IPS-15b (cell line): ENCODE measurements around the gene MAP3K5.

Experiments used
- H3K27me3 ChIP-seq: one replicate; pipeline ENCODE4 v1.6.1; 2013; ENCODE audit warnings: low read length; ENCODE audit not compliant: control insufficient read depth, insufficient read depth
- H3K36me3 ChIP-seq: one replicate; pipeline ENCODE4 v1.6.1; 2013; ENCODE audit warnings: low read length; ENCODE audit not compliant: control insufficient read depth, insufficient read depth
- H3K4me1 ChIP-seq: one replicate; pipeline ENCODE4 v1.6.1; 2013; ENCODE audit warnings: mild to moderate bottlenecking, low read length; ENCODE audit not compliant: control insufficient read depth, insufficient read depth
- H3K4me3 ChIP-seq: one replicate; pipeline ENCODE4 v1.5.1; 2013; ENCODE audit warnings: low read depth, low read length
- H3K9ac ChIP-seq: one replicate; pipeline ENCODE4 v1.6.1; 2013; ENCODE audit warnings: low read depth, mild to moderate bottlenecking, low read length
- H3K9me3 ChIP-seq: one replicate; pipeline ENCODE4 v1.6.1; 2013; ENCODE audit warnings: mild to moderate bottlenecking, low read length; ENCODE audit not compliant: control insufficient read depth, insufficient read depth

The MAP3K5 gene

GRCh38 chr6:136546331-136546730, 245.9 kb downstream of the MAP3K5 start:
- Histone ChIP-seq H3K36me3 (no peaks in the 10 kb centered on the region), H3K4me1 (peaks cover 26% of the 10 kb centered on the region), H3K27me3 (peaks cover 3% of the 10 kb centered on the region), H3K9ac (no peak overlapping the region), H3K4me3 (no peak overlapping the region), H3K9me3 (no peaks in the 10 kb centered on the region)

- no peak overlapping the region for H3K9ac ChIP-seq
- no peaks in the 10 kb centered on the region for H3K36me3 ChIP-seq
- no peaks in the 10 kb centered on the region for H3K9me3 ChIP-seq
- H3K4me3 ChIP-seq, result no peak overlapping the region
- H3K4me1 ChIP-seq, result peaks cover 30% of the 10 kb centered on the region
- H3K27me3 ChIP-seq, result no peaks in the 10 kb centered on the region
Measured at GRCh38 chr6:136544326-136544725, 248.0 kb downstream of the MAP3K5 start.

- Histone ChIP-seq H3K4me1 (peaks cover 29% of the 10 kb centered on the region), H3K27me3 (no peaks in the 10 kb centered on the region), H3K9me3 (no peaks in the 10 kb centered on the region), H3K36me3 (no peaks in the 10 kb centered on the region), H3K4me3 (no peak overlapping the region), H3K9ac (no peak overlapping the region)
Measured at GRCh38 chr6:136541395-136541794, 250.9 kb downstream of the MAP3K5 start.

GRCh38 chr6:136539967-136540652, 252.2 kb downstream of the MAP3K5 start:
- Histone ChIP-seq H3K9me3 (no peaks in the 10 kb centered on the region), H3K4me3 (no peak overlapping the region), H3K4me1 (peaks cover 30% of the 10 kb centered on the region), H3K27me3 (no peaks in the 10 kb centered on the region), H3K36me3 (no peaks in the 10 kb centered on the region), H3K9ac (no peak overlapping the region)

- Histone ChIP-seq H3K9ac (no peak overlapping the region), H3K36me3 (no peaks in the 10 kb centered on the region), H3K9me3 (no peaks in the 10 kb centered on the region), H3K27me3 (no peaks in the 10 kb centered on the region), H3K4me1 (peaks cover 24% of the 10 kb centered on the region), H3K4me3 (no peak overlapping the region)
Measured at GRCh38 chr6:136538836-136539235, 253.4 kb downstream of the MAP3K5 start.

GRCh38 chr6:136535880-136536650, 256.2 kb downstream of the MAP3K5 start:
- Histone ChIP-seq H3K9me3 (no peaks in the 10 kb centered on the region), H3K4me3 (no peak overlapping the region), H3K36me3 (no peaks in the 10 kb centered on the region), H3K27me3 (no peaks in the 10 kb centered on the region), H3K9ac (no peak overlapping the region), H3K4me1 (peaks cover 30% of the 10 kb centered on the region)

GRCh38 chr6:136535017-136535765, 257.1 kb downstream of the MAP3K5 start:
- Histone ChIP-seq H3K4me1 (peaks cover 33% of the 10 kb centered on the region), H3K36me3 (no peaks in the 10 kb centered on the region), H3K27me3 (no peaks in the 10 kb centered on the region), H3K9me3 (no peaks in the 10 kb centered on the region), H3K9ac (no peak overlapping the region), H3K4me3 (no peak overlapping the region)

- Histone ChIP-seq H3K36me3 (no peaks in the 10 kb centered on the region), H3K9ac (no peak overlapping the region), H3K27me3 (no peaks in the 10 kb centered on the region), H3K4me3 (no peak overlapping the region), H3K4me1 (peaks cover 27% of the 10 kb centered on the region), H3K9me3 (no peaks in the 10 kb centered on the region)
Measured at GRCh38 chr6:136534268-136534667, 258.0 kb downstream of the MAP3K5 start.

- H3K9me3 ChIP-seq, result no peaks in the 10 kb centered on the region
- no peak overlapping the region for H3K4me3 ChIP-seq
- no peaks in the 10 kb centered on the region for H3K36me3 ChIP-seq
- H3K4me1 ChIP-seq, result peaks cover 30% of the 10 kb centered on the region
- no peak overlapping the region for H3K9ac ChIP-seq
- H3K27me3 ChIP-seq, result no peaks in the 10 kb centered on the region
Measured at GRCh38 chr6:136533487-136533886, 258.8 kb downstream of the MAP3K5 start.

- Histone ChIP-seq H3K4me1 (peaks cover 43% of the 10 kb centered on the region), H3K4me3 (no peak overlapping the region), H3K9ac (no peak overlapping the region), H3K36me3 (no peaks in the 10 kb centered on the region), H3K27me3 (no peaks in the 10 kb centered on the region), H3K9me3 (no peaks in the 10 kb centered on the region)
Measured at GRCh38 chr6:136532030-136532429, 260.2 kb downstream of the MAP3K5 start.

GRCh38 chr6:136529710-136530109, 262.6 kb downstream of the MAP3K5 start:
- no peaks in the 10 kb centered on the region for H3K9me3 ChIP-seq
- H3K4me1 ChIP-seq, result peaks cover 47% of the 10 kb centered on the region
- no peak overlapping the region for H3K9ac ChIP-seq
- H3K36me3 ChIP-seq, result no peaks in the 10 kb centered on the region
- H3K4me3 ChIP-seq, result no peak overlapping the region
- no peaks in the 10 kb centered on the region for H3K27me3 ChIP-seq
